Hematopoietic multipotent progenitor cell treated with erythropoietin and hydrocortisone succinate and interleukin-3 and kit ligand, for 8 days (in vitro differentiated cells): ENCODE results near the gene KCNJ1.
A peak's percentile ranks its signal among the peaks of the same experiment; 100 is the strongest.

Source experiments
- DNase-seq: peaks from one replicate; pipeline ENCODE4 v3.0.0-alpha.2; 2015

KCNJ1 gene

DNA sequence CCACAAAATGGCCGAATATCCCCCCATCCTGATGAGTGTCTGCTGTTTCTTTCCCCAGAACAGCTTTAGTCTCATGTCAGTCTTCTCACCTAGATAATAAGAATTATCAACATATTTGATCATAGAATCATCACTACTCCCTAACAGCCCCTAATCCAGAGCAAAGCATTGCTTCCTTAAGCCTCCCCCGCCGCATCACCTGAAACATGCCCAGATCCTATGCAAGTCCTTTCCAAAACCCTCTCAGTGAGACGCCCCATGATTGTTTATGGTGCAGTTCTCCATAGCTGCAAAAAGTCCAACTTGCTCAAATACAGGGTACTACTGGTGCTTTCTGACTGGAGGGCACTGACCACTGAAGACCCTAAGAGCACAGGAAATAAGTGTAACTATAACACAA is 20.1 kb downstream of the KCNJ1 start:
- no peak for DNase-seq

DNA sequence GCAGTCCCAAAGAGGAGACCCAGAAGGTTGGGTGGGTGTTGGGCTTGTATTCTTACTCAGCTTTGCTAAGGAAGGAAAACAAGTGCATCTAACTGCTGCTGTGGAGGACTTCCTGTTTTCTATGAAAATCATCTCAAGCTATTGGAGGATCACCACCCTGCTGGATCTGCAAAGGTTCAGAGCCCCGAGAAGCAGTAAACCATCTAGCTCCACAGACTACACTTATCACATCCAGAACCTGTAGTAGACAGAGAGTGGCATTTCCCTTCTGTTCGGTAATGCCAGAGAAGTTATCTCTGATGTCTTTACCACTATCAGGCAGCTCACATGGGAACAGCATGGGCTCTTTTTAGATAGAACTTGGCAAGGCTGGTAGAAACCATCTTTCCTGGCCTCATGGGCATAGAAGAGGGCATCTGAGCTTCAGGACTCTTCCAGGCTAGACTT is 21.7 kb downstream of the KCNJ1 start:
- peak; percentile 69 for DNase-seq

DNA sequence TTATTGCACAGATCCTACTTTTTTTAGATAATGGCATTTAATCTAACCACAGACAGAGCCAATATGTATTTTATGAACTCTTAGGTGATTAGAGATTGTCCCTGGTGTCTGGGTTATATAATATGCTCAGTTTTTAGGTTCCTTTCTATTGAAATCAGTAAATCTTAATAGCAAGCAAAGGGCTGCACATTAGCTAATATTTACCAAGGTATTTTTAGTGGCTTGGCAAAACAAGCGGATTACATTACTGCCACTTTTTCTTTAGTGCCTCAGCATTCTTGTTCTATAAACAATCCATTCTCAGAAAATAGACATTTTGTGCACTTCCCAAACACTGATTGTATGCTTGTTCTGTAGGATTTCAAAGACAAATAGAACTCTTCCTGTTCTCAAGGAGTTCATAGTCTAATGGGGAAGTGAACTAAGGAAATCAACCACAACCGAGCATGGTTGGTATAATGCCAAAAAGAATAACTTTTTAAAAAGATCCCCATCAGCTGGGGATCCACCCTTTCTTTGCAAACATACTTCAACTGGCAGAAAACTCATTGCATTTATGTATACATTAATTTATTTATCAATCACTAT is 23.8 kb downstream of the KCNJ1 start:
- DNase-seq: no peak

DNA sequence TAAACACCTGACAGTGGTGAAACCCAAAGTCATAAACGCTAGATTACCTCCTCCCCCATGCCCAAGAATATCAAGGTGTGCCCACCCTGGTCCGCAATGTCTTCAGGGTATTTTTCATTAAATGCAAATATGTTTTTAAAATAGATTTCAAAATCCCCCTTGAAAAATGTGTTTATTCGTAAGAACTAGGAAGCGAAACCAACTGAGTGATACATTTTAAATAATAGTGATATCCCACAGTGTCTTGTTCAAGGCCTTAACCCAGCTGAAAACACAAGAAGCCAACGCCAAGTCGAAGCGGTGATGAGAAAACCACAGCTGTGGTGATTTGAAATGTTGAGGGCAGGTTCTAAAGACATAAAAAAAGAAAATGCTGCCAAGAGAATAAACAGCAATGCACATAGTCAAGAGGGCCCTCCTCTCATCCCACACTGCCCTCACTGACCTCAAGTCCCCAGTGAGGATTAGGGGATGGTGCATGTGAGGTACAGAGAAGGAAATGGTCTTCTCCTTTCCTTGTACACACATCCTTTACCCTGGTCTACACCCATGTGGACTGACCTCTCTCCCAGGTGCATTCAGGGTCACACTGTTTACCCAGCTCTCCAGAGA is 25.5 kb downstream of the KCNJ1 start:
- DNase-seq: no peak

GRCh38 chr11:128840783-128841182 is 26.3 kb downstream of the KCNJ1 start:
- DNase-seq: no peak

DNA sequence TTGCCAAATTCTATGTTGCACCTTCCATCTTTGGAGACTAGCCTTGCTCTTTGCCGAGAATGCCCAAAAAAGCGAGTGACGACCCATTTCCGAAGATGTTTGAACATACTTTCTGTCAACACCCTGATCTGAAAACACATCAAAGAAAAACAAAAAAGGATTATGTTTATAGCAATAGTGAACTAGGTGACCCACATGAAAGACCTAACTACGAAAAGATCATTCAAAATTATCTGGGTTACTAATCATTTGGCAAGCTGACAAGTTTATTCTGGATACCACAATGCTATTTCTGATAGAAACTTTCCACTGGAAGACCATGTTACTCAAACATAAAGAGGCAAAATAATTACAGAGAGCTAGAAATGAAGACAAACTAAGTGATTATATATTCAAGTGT is 27.0 kb downstream of the KCNJ1 start:
- no peak for DNase-seq

- no peak for DNase-seq
These were observed 28.0 kb downstream of the KCNJ1 start for GRCh38 chr11:128839081-128839480.

- DNase-seq: peak; percentile 31
These were observed 29.5 kb downstream of the KCNJ1 start for GRCh38 chr11:128837627-128838026.

GRCh38 chr11:128835741-128836430 is 31.2 kb downstream of the KCNJ1 start:
- peak; percentile 42 for DNase-seq

- no peak for DNase-seq
These were observed 32.9 kb downstream of the KCNJ1 start for GRCh38 chr11:128834157-128834556.

- DNase-seq: no peak
These were observed 35.0 kb downstream of the KCNJ1 start for GRCh38 chr11:128832121-128832497.

DNA sequence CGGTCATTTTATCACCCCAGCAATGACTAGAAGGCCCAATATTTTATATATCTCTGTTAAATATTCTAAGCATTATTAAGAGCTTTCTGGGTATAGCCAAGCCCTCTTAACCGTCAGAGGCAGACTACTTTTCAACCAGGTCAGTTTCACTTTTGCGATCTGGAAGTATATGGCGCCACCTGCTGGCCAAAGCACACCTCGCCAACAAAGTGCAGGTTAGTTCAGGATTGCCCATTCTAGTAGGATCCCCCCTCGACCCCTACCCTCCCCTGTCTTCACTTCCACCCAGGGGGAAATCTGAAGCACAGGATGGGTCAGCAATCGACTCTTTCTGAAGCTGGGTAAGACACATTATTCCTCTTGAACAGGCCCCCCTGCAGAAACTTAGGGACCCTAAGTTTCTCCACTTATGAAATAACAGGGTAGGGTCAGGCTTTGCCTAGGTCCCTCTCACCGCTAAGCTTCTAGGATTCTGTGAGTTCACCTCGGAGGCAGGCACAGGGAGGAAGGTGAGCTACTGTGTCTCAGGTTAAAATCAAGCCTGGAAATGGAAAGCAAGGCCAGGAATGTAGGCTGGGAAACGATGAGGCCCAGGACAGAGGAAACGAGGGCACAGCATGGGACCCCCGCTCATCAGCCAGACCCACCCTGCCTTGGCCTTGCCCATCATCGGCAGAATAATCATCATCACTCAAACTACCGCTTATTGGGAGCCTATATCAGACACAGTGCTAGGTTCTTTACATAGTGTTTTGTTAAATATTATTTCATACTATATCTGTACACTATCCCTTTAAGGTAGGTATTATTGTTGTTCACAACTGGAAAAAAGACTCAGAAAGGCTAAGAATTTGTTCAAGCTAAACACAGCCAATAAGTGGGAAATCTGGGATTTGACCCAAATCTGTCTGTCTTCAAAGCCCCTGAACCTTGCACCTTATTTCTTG is 35.6 kb downstream of the KCNJ1 start:
- peak; percentile 87 for DNase-seq

DNA sequence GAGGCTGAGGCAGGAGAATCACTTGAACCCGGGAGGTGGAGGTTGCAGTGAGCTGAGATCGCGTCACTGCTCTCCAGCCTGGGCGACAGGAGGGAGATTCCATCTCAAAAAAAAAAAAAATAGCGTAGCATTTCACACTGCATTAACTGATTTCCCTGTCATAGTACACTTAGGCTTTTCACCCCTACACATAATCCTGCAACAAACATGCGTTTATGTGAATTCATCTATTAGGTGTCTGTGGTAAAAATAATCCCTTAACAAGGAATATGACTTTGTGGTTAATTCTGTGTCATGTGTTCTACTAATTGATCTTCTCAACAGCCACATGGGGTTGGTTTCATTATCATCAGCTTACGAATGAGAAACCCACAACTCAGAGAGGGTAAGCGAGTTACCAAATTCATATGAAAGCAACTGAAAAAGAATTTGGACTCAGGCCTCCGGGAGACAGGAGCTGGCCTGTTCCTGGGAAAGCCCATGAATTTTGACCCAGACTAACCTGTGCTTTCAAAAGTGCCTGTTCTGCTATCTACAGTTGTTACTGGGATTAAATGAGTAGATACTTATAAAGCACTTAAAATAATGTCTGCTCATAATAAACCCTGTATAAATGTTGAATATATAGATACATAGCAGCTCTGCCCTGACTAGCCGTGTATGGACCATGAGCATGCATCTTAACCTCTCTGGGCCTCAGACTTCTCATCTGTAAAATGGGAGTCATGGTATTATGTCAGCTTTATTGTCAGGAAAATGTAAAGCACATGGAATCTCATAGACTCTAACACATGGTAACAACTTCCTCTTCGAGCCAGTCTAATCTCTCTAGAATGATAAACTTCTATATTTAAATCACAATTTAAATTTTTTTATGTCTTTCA is 36.6 kb downstream of the KCNJ1 start:
- peak; percentile 10 for DNase-seq

DNA sequence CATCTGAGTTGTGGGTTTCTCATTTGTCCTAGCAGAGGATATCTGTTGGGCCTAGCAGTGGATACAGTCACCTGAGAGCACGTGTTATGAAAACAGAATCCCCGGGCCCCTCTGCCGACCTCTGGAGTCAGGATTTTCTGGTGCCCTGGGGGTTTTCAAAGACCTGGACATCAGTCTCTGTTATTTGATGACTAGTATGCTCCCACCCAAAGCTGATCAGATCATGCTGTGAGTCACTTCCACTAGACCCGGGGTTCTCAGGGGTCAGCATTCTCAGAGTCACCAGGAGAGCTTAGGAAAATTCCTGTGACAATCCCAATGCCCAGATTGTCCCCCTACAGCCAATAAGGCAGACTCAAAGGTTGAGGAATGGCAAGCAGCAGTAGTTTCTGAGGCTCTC is 38.7 kb downstream of the KCNJ1 start:
- no peak for DNase-seq

- no peak for DNase-seq
These were observed 39.8 kb downstream of the KCNJ1 start for GRCh38 chr11:128827191-128827893.

DNA sequence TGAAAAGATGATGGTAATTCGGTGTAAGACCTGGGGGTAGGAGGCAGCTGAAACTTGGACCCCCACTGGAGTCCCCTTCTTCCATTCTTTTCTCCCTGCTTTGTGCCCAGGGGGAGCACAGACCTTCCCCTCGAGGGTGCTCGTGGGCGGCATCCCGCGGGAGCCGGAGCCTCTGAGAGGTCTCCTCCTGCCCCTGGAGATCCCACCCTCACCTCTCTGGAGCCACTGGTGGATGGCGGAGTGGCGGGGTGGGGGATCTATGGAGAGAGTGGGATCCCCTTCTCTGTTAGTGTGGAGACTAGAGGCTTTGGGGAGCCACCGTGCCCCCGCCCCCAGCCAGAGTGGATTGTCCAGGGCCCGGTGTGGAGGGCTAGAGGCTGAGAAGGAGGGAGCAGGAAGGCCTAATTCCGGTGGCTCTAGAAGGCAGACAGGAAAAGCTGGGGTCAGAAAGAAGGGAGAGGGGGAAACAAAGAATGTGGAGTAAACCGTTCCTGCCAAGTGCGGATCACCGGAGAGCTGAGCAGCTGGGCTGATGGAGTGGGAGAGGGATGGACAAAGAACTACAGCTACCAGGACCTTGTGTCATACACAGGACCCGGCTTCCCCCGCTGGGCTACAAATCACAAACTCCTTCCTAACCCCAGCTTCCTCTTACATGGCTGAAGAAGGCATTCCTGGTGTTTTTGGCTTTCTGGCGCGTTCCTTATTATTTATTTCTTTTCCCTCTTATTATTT is 41.9 kb downstream of the KCNJ1 start:
- no peak for DNase-seq

DNA sequence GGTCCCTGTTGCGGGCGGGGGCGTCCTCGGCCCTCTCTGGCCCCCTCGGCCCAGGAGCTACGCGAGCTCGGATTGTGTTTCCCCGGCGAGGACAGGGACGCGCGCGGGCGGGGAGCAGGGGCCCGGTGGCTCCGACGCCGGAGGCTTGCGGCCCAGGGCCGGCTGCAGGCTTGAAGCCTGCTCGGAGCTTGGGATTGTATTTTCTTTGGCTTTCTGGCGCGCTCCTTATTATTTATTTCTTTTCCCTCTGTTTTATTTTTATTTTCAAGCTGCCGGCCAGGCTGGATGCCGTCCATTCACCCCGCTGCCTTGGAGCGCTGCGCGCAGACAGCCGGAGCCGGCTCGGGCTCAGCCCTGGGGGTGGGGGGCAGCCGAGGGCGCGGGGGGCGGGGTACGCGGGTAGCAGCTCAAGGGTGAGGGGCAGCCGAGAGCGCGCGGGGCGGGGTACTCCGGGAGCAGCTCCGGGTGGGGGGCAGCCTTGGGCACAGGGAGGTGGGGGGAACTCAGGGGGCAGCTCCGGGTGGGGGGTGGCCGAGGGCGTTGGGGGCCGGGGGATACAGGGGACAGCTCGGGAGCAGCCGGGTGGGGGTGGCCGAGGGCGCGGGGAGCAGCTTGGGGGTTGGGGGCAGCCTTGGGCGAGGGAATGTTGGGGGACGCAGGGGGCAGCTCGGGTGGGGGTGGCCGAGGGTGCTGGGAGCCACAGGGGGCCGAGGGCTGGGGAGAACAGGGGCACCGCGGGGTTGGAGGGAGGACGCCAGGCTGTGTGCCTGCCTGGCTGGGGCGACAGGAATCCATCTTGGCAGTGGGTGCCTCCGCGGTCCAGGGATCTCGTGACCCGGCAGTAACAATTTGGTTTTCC is 42.7 kb downstream of the KCNJ1 start:
- no peak for DNase-seq

DNA sequence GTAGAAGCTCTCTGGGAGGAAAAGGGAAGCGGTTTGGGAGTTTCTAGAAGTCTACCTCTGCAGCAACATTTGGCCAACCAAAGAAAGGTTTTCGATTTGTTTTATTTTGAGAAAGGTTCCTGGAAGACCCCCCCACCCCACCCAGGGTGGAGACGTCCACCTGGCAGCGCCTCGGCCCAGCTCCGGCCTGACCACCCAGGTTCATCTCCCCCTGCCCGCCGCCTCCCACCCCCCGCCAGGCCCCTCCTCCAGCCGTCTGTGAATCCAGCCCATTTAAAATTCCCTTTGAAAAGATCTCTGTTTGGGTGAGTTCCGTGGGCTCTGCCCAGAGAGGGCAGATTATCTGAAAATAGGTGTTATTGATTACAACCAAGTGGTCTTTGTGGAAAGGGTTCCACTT is 43.3 kb downstream of the KCNJ1 start:
- DNase-seq: no peak

GRCh38 chr11:128822130-128822529 is 45.0 kb downstream of the KCNJ1 start:
- no peak for DNase-seq

- no peak for DNase-seq
These were observed 45.5 kb downstream of the KCNJ1 start for GRCh38 chr11:128821556-128821955.
